Vagina (tissue), 2 donors: Measurements from ENCODE around the gene BCL2L14.

Source experiments
- CTCF ChIP-seq, 3 experiments: fragments of 450-650 bp in 2 of 3; fragments of 200-600 bp in 1 of 3; sonication (generic) in 1 of 3; IDR thresholded peaks; one replicate each; pipeline ENCODE4 v1.5.1; 2017 to 2019; ENCODE audit warnings: antibody characterized with exemption in 3 of 3, mild to moderate bottlenecking in 2 of 3, moderate library complexity in 2 of 3
- POLR2A ChIP-seq, 2 donors: fragments of 450-650 bp; IDR thresholded peaks; one replicate each; pipeline ENCODE4 v1.6.1; 2017; ENCODE audit warnings: antibody characterized with exemption in 2 of 2, mild to moderate bottlenecking in 2 of 2, moderate library complexity in 2 of 2
- POLR2AphosphoS5 ChIP-seq, 2 donors: sonication (generic); formaldehyde crosslinking; IDR thresholded peaks; one replicate each; pipeline ENCODE4 v1.9.0; 2017; ENCODE audit warnings: antibody characterized with exemption in 2 of 2, mild to moderate bottlenecking in 2 of 2, low read depth in 1 of 2; ENCODE audit not compliant: insufficient read depth in 1 of 2

GRCh38 chr12:12091977-12092663 is 21.4 kb downstream of the BCL2L14 start:
- TF ChIP-seq CTCF (IDR thresholded peaks at IDR 0.05) (no peak), POLR2A (IDR thresholded peaks at IDR 0.05) (no peak), POLR2AphosphoS5 (IDR thresholded peaks at IDR 0.05; ENCODE audit: insufficient read depth in 1 of 2, low read depth in 1 of 2) (no peak)
